AG10803 (cell line): ENCODE data around the gene CACTIN.

ENCODE experiments used
- DNase-seq: peaks from one replicate; pipeline ENCODE4 v3.0.0; 2010; ENCODE audit warnings: low read depth
- H3K4me3 ChIP-seq: 2 replicates; pipeline ENCODE4 v1.5.1; 2011; ENCODE audit warnings: mild to moderate bottlenecking, low read length, control low read depth
- TF ChIP-seq, protein P1 (sequence below): conservative IDR thresholded peaks from 2 replicates; pipeline ENCODE4 v1.5.1; 2011; ENCODE audit warnings: mild to moderate bottlenecking, low read length, control low read depth, inconsistent platforms

Gene CACTIN

DNA sequence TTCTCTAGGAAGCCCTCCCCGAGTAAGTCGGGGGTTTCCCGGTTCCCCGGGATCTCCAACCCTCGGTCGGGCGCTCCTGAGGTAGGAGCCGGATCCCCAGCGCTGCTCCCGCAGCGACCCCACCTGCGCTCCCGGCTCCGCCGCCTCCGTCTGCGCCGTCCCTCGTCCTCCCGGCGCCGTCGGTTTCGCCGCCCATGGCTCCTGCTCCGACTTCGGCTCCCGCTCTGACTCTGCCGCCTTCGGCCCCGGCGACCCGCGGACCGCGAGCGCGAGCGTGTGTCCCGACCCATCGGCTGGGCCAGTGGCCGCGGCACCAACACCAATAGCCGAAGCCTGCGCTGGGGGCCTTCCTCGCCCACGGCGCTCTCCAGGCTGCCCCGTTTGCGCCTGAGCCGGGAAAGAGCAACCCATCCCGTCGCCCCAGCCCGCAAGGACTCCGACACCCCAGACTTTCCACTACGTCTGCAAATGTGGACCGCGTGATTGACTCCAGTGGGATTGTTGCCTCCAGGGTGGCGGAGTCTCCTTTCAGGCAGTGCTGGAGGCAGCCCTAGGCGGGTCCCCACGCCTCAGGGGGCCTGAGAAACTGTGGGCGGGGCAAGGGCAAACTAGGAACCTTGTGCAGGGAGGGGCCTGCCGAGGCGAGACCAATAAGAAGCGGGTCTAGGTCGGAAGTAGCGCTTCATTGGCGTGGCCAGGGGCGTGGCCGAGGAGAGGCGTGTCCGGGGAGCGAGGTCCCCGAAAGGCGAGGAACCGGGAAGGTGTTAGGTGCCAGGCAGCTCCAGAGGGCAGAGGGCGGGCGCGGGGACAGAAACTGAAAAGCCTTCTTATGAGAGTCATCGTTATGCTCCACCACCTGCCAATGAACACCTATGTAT is at the start of gene CACTIN:
Gene CACTIN (minus strand): TSS at position 318 of the 878 bp plus-strand sequence. CDS start 28 bp downstream, at position 290.
- TF ChIP-seq, protein P1, sequence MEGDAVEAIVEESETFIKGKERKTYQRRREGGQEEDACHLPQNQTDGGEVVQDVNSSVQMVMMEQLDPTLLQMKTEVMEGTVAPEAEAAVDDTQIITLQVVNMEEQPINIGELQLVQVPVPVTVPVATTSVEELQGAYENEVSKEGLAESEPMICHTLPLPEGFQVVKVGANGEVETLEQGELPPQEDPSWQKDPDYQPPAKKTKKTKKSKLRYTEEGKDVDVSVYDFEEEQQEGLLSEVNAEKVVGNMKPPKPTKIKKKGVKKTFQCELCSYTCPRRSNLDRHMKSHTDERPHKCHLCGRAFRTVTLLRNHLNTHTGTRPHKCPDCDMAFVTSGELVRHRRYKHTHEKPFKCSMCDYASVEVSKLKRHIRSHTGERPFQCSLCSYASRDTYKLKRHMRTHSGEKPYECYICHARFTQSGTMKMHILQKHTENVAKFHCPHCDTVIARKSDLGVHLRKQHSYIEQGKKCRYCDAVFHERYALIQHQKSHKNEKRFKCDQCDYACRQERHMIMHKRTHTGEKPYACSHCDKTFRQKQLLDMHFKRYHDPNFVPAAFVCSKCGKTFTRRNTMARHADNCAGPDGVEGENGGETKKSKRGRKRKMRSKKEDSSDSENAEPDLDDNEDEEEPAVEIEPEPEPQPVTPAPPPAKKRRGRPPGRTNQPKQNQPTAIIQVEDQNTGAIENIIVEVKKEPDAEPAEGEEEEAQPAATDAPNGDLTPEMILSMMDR, result no peak
- H3K4me3 ChIP-seq, result peak within 1 kb of the TSS; percentile 88
- peak; percentile 98 for DNase-seq

DNA sequence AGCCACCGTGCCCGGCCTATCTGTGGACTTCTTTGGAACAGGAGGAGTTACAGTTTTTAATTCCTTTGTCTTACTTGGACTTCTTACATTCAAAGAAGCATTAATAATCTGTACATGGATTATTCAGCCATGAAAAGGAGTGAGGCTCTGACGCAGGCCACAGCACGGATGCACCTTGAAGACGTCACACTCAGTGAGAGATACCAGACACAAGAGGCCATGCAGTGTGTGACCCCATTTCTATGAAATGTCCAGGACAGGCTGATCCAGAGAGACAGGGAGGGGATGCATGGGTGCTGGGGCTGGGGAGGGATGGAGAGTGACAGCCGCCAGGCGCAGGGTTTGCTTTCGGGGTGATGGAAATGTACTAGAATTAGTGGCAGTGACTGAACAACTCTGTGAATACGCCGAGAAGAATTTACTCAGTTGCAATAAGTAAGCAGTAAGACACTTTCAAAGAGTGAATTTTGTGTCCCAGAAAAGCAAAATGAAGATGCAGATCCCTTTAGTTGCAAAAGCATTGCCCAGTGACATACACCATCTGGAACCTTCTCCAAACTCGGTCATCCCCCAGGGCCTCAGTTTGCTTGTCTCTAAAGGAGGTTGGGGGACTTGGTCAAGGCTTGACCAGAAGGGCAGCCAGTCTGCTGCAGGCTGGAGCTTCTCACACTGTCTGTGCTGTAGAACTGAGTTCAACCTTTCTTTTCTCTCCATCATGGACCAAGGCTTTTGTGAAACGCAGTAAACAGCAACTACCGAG is 48.4 kb upstream of the CACTIN start:
- no peak for DNase-seq
- TF ChIP-seq, protein P1, result no peak
- H3K4me3 ChIP-seq, result no peak overlapping the region

DNA sequence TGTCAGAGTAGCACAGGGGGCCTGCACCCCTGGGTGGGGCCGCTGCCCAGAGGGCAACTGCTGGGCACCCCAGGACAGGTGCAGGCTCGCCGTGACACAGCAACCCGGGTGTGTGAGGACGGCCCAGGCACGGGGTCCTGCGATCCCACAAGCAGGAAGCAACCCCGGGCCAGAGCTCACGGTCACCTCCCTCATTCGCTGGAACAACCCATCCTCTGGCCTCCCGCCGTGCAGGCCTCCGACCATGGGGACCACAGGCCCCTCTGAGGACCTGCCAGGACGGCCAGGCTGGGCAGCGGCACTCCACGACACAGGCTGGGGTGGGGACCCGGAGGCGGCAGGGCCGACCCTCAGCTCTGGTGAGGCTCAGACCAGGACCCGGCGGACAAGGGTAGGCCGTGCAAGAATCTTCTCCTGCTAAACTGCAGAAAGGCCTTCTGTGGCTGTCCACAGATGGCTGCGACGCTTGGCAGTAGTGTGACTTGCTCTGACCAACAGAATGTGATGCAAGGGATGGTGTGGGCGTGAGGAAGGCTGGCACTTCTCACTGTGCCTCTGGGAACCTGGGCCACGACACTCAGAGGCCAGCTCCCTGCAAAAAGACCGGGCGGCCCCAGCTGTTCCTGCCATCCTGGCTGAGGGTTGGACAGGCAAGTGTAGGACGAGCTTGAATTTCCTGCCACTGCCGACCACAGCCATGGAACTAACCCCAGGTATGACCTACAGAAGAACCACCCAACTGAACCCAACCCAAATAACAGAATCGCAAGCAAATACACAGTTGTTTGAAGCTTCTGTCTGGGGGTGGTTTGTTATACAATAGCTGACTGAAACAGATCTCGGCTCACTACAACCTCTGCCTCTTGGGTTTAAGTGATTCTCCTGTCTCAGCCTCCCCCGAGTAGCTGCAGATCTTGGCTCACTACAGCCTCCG is 47.2 kb upstream of the CACTIN start:
- TF ChIP-seq, protein P1, result no peak
- H3K4me3 ChIP-seq, result no peak overlapping the region
- DNase-seq, result no peak

DNA sequence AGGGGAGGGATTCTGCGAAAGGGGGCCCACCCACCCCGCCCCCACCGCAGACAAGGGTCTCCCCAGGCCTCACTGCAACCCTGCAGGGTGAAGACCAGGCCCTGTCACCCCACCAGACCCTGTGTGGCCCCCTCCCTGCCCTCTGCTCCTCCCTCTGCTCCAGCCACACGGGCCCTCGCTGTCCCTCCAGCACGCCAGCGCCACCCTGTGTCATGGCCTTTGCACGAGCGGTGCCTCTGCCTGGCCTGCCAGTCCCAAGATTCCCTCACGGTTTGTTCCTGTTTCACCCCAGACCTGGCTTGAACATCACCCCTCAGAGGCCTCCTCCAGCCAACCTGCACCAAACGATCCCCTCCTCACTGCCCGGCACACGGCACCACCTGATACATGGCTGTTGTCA is 46.4 kb upstream of the CACTIN start:
- DNase-seq, result no peak
- no peak overlapping the region for H3K4me3 ChIP-seq
- TF ChIP-seq, protein P1, result no peak

DNA sequence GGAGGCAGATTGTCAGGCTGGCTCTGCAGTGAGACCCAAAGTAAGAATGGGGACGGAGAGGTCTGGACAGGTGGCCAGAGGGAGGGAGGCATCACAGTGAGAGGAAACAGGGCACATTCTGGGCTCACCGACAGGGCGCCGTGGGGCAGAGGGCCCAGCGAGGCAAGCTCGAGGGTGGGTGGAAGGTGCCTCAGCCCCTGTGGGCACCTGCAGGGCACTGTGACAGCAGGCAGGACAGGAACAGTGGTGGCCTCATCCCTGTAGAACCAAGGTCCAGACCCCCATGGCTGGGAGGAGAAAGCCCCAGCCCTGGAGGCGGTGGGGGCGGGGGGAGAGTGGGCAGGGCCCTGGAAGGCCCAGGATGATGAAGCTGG is 46.0 kb upstream of the CACTIN start:
- no peak for DNase-seq
- TF ChIP-seq, protein P1, result no peak
- H3K4me3 ChIP-seq, result no peak overlapping the region

DNA sequence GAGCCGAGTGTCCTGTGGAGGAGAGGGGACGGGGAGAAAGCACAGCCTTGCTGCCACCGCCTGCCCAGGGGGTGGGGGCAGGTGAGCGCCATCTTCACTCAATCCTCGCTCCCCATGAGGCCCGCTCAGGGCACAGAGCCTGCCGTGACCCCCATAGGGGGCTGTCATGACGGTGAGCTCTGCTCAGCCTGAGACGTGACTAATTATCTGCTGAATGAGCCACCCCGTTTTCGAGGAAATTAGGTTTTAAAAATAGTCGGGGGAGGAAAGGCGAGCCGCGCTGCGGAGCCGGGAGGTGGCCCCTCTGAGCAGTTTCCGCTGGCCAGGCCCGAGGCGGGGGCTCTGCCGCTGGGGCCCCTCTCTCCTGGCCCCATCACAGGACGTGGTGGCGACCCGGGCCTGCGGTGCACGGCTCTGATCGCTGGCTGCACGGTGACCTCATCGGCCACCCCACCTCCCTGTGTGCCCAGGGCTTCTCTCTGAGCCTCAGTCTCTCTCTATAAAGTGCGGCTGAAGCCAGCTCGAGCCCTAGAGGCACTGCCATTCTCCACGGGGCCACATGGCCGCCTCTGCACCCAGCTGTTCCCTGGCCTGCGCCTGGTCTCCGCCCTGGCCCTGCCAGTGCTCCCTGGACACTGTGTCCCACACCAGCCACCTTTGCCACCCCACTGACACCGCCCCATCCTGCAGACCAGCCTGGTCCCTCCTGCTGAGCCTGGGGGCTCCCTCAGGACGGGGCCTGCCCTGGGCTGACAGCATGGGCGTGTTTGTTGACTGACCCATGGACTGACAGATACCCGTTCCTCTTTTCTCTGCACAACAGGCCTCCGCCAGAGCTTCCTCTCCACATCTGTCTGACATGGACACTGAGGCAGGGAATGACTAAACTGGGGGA is 45.3 kb upstream of the CACTIN start:
- H3K4me3 ChIP-seq, result no peak overlapping the region
- no peak for DNase-seq

More for the DNA sequence above, 45.3 kb upstream of the CACTIN start:
- TF ChIP-seq, protein P1, result no peak
